SK-N-SH treated with all-trans-retinoic acid at 6 μM for 48 hours (cell line): ENCODE results near the gene ALX4.

ENCODE experiments used
- BACH2 ChIP-seq: fragments of 250-450 bp; sonication (Bioruptor Pico); IDR thresholded peaks from 2 replicates; pipeline ENCODE4 v1.9.0; 2021; ENCODE audit warnings: mild to moderate bottlenecking, borderline replicate concordance
- CSDC2 ChIP-seq: fragments of 250-450 bp; sonication (Bioruptor Pico); IDR thresholded peaks from 2 replicates; pipeline ENCODE4 v1.5.0; 2020; ENCODE audit warnings: mild to moderate bottlenecking, moderate library complexity
- SNAI2 ChIP-seq: fragments of 250-450 bp; sonication (Bioruptor Pico); IDR thresholded peaks from 2 replicates; pipeline ENCODE4 v1.5.0; 2020; ENCODE audit warnings: mild to moderate bottlenecking, moderate library complexity
- ZC3H10 ChIP-seq: fragments of 250-450 bp; sonication (Bioruptor Pico); IDR thresholded peaks from 2 replicates; pipeline ENCODE4 v1.5.1; 2021; ENCODE audit warnings: mild to moderate bottlenecking, moderate library complexity
- ZFP3 ChIP-seq: fragments of 250-450 bp; sonication (Bioruptor Pico); IDR thresholded peaks from 2 replicates; pipeline ENCODE4 v1.5.0; 2020; ENCODE audit warnings: mild to moderate bottlenecking, moderate library complexity
- ZNF8 ChIP-seq: fragments of 450-650 bp; formaldehyde crosslinking; IDR thresholded peaks from 2 replicates; pipeline ENCODE4 v1.5.0; 2020; ENCODE audit warnings: mild to moderate bottlenecking, moderate library complexity
- TF ChIP-seq, protein P1 (sequence below): fragments of 250-450 bp; sonication (Bioruptor Pico); IDR thresholded peaks from 2 replicates; pipeline ENCODE4 v1.8.0; 2021; ENCODE audit warnings: low read depth, mild to moderate bottlenecking, moderate library complexity, borderline replicate concordance

- no peak for TF ChIP-seq SNAI2 (CRISPR knock-in tag)
- no peak for TF ChIP-seq ZNF8 (CRISPR knock-in tag)
- TF ChIP-seq, protein P1, sequence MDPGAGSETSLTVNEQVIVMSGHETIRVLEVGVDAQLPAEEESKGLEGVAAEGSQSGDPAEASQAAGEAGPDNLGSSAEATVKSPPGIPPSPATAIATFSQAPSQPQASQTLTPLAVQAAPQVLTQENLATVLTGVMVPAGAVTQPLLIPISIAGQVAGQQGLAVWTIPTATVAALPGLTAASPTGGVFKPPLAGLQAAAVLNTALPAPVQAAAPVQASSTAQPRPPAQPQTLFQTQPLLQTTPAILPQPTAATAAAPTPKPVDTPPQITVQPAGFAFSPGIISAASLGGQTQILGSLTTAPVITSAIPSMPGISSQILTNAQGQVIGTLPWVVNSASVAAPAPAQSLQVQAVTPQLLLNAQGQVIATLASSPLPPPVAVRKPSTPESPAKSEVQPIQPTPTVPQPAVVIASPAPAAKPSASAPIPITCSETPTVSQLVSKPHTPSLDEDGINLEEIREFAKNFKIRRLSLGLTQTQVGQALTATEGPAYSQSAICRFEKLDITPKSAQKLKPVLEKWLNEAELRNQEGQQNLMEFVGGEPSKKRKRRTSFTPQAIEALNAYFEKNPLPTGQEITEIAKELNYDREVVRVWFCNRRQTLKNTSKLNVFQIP (CRISPR knock-in tag): no peak
- TF ChIP-seq CSDC2 (CRISPR knock-in tag): no peak
- no peak for TF ChIP-seq ZFP3 (CRISPR knock-in tag)
- no peak for TF ChIP-seq BACH2 (CRISPR knock-in tag)
- no peak for TF ChIP-seq ZC3H10 (CRISPR knock-in tag)
Observed at GRCh38 chr11:44226490-44226889, 83.4 kb downstream of the ALX4 start.
